Hematopoietic multipotent progenitor cell treated with erythropoietin and hydrocortisone succinate and interleukin-3 and kit ligand, for 8 days (in vitro differentiated cells): ENCODE data around the gene TMEM47.

Experiments used
- DNase-seq: peaks from one replicate; pipeline ENCODE4 v3.0.0-alpha.2; 2015

The TMEM47 gene

DNA sequence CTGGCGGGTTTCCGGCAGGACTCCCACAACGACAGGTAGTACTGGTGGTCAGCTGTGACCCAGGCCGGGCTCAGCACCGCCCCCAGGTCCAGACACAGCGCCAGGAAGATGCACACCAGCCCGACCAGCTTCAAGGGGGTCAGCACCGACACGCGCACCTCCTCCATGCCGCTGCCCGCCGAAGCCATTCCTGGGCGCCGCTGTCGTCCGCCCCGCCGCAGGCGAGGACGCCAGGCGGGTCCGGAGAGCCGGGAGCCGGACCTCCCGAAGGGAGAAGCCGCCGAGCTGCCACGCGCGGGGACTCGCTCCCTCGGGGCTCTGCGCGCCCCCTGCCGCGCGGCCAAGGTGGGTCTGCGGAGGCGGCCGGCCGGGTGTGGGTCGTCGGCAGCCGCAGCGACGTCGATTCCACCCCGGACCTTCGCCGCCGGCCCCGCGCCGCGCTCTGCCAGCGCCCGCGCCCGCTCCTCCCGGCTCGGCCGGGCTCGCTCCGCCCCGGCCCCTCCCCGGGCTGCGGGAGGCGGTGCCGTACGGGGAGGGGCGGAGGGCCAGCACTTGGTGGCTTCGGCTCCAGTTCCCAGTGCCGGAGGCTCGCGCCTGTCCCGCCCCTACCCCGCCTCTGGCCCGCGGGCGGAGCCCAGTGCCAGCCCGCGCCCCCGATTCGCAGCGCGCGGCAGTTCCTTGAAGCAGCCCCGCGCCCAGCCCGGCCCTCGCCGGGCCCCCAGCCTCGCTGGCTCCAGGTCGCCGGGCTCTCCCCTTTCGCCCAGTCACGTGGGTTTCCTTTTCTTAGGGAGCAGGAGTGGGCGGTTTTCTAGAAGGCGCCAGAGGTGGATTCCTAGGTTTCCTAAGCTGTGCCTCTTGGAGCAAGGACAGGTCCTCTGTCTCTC, at the start of gene TMEM47:
Gene TMEM47 (minus strand): TSS at position 444 of the 884 bp plus-strand sequence. CDS start 256 bp downstream, at position 188.
- DNase-seq: peak; percentile 13

DNA sequence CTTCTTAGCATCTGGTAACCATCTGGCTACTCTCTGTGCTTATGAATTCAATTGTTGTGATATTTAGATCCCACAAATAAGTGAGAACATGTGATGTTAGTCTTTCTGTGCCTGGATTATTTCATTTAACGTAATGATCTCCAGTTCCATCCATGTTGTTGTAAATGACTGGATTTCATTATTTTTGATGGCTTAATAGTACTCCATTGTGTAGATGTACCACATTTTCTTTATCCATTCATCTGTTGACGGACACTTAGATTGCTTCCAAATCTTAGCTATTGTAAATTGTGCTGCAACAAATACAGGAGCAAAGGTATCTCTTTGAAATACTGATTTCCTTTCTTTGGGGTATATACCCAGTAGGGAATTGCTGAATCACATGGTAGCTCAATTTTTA, 30.0 kb upstream of the TMEM47 start:
- DNase-seq: no peak

DNA sequence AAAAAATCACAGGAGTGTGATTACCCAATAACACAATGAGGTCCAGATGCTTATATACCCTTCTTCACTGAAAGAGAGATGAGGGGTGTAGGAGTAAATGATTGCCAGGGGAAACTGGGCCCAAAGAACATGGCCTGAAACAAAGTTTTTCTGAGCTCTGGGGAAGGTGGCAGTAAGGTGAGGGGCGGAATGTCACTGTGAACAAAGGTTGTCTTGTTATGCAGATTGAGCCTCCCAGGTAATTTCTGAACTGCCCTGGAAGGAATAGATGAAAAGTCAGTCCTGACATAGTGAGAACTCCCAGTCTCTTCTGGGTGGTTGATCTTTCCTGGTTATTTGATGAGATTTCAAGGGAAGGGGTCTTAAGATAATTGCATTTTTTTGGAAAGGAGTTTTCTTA, 2.5 kb upstream of the TMEM47 start:
- DNase-seq: no peak

DNA sequence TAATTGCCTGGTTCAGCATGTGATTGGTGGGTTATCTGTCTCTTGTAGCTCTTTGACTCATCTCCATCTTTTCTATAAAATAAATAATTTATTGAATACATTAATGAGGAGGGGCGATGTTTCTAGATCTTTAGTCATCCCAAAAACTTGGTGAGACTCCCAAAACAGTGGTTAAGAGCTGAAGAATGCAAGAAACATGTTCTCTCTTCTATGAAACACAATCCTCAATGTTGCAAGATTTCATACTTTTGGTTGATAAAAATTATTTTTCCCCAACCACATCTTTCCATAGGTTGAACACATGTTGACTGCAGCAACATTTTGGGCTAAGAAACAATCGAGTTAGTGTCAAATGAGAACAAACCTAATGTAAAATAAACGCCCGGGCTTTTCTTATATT, 1.2 kb upstream of the TMEM47 start:
- no peak for DNase-seq

DNA sequence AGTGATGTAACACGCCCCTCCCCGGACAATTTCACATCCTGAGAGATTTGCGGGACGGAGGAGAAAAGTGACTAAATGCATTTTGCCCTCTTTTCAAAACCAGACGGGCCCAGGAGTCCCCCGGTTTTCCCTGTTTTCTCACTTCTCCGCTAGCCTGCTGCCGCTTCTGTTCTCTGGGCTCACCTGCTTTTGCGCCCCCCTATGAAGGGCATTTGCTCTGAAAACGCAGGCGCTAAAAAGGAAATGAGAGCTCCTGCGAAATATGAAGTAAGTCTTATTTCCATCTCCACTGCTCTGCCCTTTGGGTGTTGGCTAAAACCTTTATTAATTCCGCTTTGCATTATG, 613 bp upstream of the TMEM47 start:
- DNase-seq: no peak

DNA sequence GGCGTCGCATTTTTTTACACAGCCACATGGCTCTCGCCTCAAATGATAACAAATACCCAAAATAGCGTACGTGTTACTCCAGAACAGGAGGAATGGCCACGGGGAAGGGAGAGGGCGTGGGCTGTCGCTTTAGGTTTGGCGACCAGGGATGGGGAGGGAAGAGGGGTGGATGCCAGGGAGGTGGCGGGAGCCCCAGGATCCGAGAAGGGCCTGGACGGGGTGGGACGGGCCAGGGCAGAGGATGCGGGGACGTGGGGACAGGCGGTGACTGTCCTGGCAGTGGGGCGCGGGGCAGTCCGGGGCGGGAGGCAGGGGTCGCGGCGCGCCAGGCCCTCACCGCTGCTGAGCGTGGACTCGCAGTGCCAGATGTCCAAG, 631 bp downstream of the TMEM47 start:
- DNase-seq: no peak

DNA sequence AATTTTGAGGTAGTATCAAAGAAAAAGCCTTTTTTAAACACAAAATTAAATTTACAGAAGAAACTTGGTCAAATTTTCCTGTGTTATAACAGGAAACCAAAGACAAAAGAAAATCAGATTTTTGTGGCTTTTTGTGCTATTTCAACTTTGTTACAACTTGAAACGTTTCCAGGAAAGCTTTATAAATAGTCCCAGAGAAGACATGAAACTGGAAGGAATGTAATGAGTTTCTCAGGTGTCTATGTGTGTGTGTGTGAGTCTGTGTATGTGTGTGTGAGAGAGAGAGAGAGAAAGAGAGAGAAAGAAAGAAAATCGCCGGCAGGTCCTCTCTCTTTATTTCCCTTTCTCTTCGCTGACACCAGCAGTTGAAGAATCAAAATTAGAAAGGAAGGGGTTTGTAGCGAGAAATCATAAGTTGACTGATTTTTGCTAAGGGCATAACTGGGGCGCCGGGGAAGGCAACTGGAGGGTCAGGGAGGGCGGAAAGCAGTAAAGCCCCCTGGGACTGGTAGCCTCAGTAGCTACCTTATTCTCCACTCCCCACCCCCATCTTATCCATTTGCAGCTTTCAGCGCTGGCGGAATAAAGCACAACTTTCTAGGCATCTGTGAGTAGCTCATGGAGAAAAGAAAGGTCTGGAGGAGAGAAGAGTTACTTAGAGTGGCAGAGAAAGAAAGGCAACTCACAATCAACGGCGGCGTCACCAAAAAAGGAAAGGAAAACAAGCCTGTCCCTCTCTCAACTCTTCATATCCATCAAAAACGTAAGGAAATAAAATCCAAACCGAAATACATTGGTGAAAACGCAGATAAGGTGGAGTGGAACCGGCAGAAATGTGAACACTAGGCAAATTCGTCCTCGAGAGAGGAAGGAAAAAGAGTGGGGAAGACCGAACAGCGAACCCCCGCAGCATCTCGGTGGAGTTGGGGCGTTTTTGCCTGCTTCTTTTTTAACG, 1.3 kb downstream of the TMEM47 start:
- no peak for DNase-seq

DNA sequence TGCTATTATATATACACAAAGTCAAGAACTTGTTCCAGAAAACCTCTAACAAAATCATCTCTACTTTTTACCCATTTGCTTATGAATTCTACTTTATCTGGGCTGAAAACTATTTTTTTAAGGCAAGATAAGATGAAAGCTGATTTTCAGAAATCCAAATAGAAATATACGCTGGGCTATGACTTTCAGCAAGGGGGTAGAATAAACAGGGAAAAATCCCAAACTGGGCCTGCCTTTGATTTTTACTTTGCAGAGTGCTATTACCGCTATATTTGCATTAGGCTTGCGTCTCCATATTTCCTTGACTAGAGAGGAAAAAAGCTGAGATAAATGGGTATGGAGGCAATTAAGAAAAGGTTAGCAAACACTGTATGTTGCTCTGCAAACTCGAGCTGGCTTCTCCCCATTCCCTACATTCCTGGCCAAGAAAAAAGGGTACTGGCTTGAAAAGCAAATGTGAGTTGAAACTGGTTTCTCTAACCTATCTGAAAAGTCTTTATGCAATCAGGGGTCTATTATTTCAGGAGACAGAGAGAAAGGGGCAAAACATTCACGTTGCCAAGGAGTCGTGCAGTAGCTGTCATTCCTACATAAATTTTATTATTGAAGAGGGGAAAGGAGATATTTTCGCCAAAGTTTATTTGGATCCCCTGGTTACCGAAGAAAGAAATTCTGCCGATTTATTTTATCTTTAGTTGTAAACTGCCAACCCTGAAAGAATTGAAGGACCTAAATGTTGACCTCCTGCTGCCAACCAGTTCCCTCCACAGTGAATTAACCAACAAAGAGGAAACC, 2.2 kb downstream of the TMEM47 start:
- no peak for DNase-seq

DNA sequence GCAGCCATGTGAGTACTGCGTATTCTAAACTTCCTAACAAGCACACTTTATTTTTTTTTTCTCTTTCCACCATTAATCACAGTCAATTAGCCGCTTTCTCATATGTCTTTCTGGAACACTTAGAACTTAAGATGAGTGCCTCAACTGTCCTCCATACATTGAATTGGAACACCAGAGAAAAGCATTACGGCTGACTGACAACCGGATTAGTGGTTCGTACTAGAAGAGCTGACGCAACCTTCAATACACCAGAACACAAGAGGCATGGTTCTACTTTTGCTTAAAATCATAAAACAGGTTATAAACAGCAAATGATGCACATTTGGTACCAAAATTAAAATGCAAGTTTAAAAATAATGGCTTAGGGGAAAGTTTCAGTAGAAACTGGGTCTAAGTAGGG, 3.3 kb downstream of the TMEM47 start:
- no peak for DNase-seq

DNA sequence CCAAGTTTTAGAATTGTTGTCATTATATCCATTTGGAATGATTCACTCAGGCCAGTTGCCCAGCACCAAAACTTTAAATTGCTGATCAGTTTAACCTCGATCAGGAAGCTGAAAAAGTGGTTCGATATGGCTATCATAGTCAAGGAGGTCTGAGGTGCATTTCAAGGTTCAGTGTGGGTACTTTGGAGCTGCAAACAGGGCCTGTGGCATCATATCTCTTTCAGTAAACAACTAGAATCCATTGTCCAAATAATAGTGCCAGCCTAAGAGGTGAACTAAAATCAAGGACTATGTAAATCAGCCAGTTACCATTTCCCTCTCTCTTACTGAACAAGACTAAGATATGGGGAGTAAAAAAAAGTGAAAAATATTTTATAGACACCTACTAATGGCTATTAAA, 14.2 kb downstream of the TMEM47 start:
- DNase-seq: no peak

DNA sequence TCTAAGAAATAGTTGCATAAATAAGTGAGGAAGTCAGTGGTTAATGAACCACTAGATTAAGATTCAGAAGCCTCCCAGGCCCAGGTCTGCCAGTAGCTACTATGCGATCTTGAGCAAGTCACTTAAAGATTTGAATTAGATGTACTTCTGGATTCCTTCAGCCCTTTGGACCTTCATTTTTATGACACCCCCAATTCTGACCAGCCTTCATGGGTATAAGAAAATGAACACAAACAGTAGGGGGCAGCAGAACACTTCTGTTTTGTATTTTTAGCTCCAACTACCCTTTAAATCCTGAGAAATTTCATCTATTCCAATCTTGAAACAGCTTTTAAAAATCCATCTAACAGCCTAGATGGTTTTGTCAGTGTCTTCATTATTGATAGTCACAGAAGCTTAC, 19.0 kb downstream of the TMEM47 start:
- DNase-seq: peak; percentile 30

DNA sequence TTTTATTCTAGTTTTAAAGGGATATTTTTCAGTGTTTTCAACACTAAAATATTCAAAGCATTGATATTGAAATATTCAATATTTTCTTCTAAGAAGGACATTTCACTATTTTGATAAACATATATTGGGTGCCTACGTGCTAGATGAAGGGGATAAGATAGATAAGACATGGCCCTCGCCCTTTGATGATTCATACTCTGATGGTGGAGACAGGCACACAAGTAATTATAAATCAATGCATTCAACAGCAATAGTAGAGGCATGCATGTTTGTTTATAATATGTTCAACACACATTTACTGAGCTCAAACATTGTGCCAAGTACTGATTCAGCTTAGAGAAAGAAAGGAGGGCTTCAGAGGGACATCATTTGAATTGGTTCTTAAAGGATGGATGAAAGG, 22.7 kb downstream of the TMEM47 start:
- DNase-seq: no peak

DNA sequence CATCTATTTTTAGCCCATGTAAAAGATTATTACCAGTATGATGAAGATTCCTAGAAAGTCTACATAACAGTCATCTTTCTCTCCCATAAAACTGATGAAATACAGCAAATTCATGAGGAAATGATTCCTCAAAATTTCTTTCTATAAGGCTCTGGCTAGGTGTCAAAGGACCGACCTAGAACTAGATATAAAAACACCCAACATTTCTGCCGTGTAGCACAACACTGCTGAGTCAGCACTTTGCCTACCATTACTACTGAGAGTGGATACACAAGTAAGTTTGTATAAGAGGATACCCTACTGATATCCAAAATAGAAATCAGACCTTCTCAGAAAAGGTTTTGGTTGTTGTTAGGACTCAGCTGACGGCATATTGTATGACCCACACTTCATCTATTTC, 24.7 kb downstream of the TMEM47 start:
- DNase-seq: no peak

DNA sequence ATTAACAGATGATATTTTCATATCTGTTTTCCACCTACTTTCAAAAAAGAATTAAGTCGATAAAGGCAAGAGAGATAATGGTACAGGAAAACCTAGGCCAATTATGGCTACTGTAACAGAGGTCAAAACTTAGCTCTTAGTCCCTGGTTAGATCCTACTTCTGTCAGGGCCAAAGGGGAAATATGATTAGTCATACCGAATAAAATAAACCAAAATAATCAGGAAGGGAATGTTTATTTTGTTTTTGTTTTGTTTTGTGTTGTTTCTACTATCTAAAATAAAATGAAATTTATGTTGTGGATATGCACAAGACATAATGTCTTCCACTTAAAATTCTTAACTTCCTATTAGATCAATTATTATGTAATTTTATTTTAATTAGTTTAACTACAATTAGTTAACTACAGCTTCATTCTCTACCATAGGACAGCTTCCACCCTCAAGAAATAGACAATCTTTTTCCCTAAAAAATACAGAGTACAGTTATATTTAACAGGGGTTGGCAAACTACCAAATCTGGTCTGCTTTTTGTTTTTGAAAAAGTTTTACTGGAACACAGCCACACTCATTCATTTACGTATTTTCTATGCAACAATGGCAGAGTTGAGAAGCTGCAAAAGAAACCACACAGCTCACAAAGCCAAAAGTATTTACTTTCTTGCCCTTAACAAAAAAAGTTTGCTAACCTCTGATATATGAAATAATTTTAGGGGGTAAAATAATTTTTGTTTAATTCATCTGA, 25.4 kb downstream of the TMEM47 start:
- DNase-seq: no peak

DNA sequence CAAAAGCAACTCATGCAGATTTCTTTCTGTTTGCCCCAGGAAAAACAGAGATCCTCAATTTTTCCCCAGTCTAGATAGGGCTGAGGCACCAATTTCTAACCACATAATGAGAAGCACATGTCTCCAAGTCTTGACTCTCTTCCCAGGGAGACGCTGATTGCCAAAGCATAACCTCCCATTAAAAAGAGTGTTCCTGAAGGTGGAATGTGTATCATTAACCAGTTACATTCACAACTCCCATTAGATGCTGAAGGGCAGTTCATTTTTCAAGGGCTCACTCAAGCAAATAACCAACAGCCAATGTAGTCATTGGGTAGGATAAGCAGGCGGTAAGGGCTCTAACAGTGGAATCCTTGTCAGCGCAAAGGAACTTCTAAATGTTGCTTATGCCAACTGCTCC, 27.5 kb downstream of the TMEM47 start:
- DNase-seq: no peak

DNA sequence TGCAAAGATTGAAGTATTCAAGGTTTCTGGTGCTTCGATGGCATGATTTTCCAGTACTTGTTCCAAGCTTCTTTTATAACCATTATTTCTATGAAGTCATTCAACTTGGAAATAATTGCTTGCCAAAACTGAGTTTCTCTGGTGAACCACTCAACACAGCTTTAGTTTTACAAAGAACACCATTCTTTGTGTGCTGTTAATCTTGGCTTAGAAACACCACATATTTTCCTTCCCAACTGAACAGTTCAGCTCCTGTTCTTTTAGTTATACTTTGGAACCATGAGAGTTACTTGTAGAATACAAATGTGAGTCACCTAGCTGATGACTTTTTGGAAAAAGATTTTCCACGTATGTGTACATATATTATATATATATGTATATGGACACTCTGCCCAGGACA, 32.7 kb downstream of the TMEM47 start:
- DNase-seq: no peak

DNA sequence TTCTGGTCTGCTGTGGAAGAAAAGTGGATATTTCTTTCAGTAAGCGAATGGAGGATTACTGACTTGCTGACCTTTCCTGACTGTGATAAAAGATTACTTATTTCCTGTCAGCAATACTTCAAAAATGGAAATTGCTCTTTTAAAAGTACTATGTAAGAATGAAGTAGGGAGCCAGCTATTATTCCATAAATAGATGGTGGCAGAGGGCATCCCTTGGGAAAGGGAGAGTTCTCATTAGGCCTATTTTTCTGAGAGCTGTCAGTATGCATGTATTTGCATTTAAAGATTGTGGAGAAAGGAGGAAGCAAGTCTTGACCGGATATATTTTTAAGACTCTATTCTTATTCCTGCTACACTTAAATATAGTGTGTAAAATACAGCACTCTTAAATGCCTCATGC, 37.2 kb downstream of the TMEM47 start:
- DNase-seq: no peak

DNA sequence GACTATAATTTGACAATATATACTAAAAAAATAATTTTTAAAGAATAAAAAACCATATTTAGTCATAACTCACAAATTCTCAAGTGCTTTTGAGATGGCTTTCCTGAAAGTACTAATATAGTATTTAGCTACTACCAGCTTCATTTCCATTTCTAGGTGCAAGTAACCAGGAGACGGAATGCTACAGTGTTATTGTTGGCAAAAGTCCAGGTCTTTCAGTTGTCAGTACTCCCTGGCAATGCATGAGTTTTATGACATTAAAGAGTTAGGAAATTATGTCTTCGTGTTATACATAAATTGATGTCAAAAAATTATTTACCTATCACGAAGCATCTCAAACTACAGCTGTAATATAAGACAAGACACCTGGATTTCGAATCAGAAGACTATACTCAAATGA, 45.0 kb downstream of the TMEM47 start:
- no peak for DNase-seq

DNA sequence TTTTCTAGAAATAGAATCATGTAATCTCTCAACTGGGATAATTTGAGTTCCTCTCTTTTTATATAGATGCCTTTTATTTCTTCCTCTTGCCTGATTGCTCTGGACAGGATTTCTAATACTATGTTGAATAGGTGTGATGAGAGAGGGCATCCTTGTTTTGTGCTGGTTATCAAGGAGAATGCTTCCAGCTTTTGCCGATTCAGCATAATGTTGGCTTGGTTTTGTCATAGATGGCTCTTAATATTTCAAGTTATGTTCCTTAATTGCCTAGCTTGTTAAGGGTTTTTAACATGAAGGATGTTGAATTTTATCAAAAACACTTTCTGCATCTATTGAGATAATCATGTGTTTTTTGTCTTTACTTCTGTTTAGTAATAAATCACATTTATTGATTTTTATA, 58.7 kb downstream of the TMEM47 start:
- DNase-seq: no peak

DNA sequence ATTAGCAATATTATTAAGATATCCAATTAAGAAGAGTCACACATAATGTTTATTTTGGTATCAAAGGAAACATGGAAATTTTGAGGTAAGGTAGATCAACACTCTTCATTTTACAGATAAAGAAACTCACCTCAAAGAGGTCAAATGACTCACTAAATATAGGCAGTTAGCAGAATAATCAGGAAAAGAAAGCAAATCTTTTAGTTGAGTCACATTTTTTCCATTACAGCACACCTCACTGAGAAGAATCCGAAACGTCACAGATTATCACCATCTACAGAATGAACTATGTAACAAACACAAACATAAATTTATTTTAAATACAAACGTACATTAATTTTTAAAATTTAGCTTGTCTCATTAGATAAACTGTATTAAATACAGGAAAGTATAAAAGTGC, 70.1 kb downstream of the TMEM47 start:
- no peak for DNase-seq

DNA sequence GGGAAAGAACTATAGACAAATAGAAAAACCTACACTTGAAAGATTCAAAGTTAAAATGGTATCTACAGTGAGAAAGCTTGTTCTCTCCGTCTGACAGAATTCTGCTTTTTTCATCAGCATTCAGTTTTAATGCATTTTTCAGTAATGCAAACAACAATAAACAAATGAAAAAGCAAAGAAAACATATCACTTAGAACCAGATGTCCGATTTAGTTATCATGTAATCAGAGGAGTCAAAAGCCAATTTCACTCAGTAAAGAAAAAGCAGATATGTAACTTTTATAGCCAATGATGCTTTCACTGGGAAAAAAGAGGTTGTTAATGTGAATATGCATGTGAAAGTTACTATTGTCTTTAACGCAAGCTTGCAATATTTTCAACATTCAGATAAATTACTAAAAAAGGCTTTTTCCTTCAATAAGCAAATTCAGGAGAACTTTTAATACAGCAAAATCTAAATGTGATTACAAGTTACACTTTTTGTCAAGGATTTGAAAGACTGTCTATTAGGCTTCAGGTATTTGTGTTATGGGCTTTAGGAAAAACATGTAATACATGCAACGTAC, 70.7 kb downstream of the TMEM47 start:
- DNase-seq: no peak

DNA sequence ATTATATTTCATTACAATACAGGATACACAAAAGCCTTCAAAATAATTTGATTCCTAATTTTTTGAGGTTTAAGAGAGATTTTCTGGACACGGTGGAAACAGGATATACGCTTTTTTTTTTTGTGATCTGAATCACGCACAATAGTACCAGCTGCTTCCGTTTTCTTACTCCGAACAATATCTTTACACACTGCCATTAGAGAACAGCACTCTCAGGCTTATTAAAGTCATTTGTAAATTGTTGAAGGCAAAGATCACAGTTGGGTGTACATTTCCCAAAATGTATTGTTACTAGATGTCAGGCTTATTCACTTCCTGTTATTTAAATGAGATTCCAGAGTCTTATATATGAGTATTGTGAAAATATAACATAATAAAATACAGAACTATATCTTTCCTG, 71.5 kb downstream of the TMEM47 start:
- no peak for DNase-seq
